Stimulated activated CD4-positive, alpha-beta T cell treated with anti-CD3 and anti-CD28 coated beads, Interleukin-4, amount 100 ng/mL, for 4 hours (primary cell): ENCODE data around the gene KIT.
A peak's percentile ranks its signal among the peaks of the same experiment; 100 is the strongest.
"Not testable (repeated sequence)": the region's sequence is repeated elsewhere in the genome, so short reads cannot be mapped to it uniquely, and the experiment has no call there.

Experiments
- DNase-seq, 2 experiments: peaks; one replicate each; pipeline ENCODE4 v3.0.0-alpha.2; 2020

KIT gene

DNA sequence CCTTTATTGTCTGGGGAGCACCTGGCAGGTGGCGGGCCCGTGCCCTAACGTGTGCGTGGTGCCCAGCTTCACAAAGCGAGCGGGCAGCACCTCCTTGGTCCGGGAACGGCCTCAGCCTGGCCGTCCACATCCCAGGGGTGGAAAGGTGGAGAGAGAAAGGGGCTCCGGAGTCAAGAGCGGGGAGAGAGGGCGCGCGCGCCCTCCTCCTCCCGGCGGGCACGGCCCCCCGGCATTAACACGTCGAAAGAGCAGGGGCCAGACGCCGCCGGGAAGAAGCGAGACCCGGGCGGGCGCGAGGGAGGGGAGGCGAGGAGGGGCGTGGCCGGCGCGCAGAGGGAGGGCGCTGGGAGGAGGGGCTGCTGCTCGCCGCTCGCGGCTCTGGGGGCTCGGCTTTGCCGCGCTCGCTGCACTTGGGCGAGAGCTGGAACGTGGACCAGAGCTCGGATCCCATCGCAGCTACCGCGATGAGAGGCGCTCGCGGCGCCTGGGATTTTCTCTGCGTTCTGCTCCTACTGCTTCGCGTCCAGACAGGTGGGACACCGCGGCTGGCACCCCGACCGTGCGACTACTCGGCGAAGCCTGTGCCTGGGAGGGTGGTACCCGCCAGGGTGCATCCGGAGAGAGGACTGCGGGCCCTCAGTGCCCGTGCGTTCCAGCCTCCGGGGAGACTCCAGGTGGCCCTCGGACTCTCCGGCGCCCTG is at the start of gene KIT:
TSS of gene KIT (plus strand) at position 407 of the 701 bp plus-strand sequence. CDS start at position 465, 58 bp downstream.
- peak; percentile 4 to 6 for DNase-seq

DNA sequence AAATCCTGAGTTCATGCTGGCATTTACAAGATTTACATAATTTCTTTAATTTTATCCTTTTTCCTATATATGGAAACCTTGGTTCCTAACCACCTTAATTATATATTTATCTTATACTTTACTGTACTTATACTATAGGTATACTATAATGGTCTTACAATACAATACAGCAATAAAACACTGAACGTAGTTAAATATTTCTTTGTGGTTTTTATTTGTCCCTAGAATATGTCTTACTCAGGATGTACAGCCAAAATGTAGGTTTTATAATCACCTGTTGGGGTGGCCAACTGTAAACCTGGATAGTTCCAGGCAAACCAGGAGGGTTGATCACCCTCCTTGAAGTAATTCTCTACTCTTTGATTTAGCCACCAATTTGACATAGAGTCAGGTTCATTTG is 48.4 kb upstream of the KIT start:
- no peak for DNase-seq

- DNase-seq = no peak
Observed at GRCh38 chr4:54614149-54614548, 43.6 kb upstream of the KIT start.

DNA sequence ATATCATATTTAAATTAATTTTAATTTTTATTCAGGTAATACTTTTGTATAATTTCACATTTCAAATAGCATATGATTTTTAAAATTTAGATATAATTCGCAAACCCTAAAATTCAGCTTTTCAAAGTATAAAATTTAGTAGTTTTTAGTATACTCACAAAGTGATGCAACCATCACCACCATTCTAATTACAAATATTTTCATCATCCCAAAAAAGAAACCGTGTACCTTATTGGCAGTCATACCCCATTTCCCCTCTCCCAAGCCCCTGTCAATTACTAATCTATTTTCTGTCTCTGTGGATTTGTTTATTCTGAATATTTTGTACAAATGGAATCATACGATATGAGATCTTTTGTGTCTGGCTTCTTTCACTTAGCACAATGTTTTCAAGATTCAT is 37.0 kb upstream of the KIT start:
- DNase-seq = no peak

DNA sequence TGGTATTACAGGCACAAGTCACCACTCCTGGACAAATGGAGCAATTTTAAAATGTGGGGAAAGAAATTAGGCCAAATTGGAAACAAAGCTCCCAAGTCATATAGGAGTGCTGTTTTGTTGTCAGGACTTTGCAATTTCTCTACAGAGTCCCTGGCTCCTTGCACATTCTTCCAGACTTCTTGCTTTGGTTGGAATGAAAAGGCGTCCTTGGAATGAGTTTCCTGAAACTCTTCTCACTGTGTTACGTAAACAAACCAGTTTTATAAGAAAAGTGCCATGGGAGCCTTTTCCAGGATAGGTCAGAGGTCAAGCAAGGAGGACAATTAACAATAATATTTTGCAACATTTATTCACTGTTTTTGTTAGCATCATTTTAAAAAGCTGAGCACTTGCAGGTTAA is 32.4 kb upstream of the KIT start:
- no peak for DNase-seq

DNA sequence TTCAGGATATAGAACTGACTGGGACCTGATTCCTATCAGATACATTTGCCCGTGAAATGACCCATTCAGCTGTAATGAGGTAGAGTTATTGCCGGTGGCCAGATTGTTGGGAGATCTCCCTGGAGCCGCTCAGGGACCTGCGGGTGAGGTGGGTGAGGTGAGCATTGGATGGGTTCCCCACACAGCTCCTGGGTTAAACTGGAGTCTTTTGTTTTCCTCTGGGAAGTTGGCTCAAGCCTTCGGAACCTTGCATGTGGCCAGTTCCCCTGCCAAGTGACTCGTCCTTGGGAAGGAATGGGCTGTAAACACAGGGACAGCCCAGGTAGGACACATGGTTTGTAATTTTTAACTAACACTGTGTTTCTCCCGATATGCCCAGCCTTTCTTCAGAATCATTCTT is 31.6 kb upstream of the KIT start:
- no peak for DNase-seq

DNA sequence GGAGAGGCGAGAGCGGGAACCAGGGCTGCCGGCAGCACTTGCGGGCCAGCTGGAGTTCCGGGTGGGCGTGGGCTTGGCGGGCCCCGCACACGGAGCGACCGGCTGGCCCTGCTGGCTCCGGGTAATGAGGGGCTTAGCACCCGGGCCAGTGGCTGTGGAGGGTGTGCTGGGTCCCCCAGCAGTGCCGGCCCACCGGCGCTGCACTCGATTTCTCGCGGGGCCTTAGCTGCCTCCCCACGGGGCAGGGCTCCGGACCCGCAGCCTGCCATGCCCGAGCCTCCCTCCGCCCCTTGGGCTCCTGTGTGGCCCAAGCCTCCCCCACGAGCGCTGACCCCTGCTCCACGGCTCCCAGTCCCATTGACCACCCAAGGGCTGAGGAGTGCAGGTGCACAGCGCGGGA is 25.2 kb upstream of the KIT start:
- DNase-seq = no peak

- DNase-seq = not testable (repeated sequence)
Observed at GRCh38 chr4:54633102-54633740, 24.5 kb upstream of the KIT start.

DNA sequence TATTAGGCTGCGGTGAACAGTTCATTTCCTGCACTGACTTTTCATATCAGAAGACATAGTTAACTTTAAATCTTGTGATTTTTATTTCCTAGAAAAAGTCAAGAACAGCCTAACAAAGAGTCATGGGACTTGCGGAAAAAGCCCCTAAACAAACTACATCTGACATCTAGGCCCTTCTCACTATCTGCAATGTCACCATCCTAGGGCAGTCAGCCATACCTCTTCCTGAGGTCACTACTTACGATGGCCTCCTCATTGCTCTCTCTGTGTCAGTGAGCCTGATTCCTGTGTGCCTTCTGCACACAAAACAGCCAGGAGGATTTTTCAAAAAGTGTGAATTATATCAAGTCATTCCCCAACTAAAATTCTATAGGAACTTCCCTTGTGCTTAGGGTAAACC is 22.4 kb upstream of the KIT start:
- DNase-seq = no peak

- no peak for DNase-seq
Observed at GRCh38 chr4:54637325-54637724, 20.4 kb upstream of the KIT start.

DNA sequence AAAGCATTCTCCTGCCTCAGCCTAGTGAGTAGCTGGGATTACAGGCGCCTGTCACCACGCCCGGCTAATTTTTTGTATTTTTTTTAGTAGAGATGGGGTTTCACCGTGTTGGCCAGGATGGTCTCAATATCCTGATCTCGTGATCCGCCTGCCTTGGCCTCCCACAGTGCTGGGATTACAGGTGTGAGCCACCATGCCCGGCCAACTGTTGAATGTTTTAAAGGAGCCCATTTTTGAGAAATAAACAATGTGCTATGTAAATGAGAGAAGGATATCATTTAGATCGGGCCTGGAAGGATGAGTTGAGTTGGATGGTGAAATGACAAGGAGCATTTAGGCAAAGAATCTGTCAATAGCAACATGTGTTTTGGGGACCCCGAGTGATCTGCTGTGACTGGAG is 16.7 kb upstream of the KIT start:
- DNase-seq = not testable (repeated sequence)

GRCh38 chr4:54643172-54643571 is 14.6 kb upstream of the KIT start:
- DNase-seq = no peak

DNA sequence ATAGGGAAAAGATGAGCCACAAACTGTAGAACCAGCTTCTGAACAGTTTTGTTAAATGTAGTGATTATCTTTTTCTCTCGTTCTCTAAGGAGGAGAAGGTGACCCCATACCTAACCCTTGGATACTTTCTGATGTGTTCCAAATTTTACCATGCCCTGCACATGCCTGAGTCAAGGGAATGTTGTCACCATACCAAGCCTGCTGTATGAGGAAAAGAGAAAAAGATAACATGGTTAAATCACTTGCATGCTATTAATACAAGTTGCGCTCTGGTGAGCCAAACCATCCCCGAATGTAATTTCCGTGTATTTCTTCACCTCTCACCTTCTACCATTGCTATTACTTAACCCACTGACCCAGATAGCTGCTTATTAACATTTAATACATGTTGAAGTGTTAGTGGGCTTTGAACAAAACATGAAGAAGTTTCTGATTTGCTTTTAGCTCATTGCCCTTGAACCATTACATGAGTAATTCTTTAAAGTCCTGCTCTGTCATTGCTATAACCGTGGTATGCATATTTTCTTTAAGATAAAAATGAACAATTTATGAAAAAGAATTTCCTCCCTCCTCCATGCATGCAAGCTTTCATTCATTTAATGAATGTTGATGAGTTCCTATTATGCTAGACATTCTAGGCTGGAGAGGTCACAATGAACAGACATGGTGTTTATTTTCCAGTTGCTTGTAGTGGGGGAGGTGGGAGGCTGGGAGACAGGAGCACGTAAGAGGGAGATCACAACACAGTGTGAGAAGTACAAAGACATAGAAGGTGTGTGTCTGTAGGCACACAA is 13.6 kb upstream of the KIT start:
- DNase-seq = no peak

DNA sequence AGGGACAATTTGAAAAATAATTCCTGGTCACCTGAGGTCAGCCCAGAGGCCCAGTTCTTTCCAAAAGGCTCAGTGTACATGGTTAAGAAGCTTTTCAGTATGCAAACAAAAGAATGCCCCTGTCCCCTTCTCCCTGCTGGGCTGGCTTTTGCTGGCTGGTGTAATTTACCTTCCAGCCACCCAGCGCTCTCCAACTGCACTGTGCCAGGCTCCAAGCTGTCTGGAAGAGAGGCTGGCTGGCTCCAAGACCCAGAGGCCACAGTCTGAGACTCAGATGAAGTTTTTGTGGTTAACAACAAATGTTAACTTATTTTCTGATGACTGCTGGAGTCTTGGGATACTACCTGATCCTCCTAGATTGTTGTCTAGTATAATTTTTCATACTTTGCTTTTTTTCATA is 11.9 kb upstream of the KIT start:
- DNase-seq = no peak

- no peak for DNase-seq
Observed at GRCh38 chr4:54647070-54647469, 10.7 kb upstream of the KIT start.

DNA sequence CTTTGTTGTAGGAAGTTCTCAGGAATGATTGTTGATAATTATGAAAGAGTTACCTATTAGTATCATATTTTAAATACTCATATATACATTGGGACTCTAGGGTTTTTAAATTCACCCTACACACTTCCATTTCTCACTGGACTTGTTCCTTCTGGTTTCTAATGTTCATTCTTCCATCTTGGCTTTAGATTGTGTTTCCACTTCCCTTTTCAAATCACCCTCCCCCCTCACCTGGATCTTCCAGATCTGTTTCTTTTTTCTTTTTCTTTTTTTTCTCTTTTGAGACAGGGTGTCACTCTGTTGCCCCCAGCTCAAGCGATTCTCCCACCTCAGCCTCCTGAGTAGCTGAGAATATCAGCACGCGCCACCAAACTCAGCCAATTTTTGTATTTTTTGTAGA is 6.7 kb upstream of the KIT start:
- DNase-seq = no peak

DNA sequence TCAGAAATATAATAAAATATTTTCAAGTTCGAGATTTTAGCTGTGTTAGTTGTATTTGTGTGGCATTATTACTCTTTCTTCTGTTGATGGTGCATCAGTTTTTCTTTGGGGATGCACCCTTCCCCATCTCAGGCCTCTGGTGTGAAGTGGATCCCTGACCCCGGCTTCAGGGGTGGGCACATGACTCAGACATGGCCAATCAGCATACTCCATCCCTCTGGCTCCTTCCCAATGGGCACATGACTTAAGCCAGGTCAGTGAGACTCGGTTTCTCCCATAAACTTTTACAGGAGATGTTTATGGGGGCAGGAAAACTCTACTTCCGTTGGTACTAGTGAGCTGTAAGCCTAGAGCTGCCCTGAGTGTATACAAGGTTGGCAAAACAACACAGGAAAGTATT is 3.0 kb upstream of the KIT start:
- DNase-seq = no peak

GRCh38 chr4:54657185-54657550 is 589 bp upstream of the KIT start:
- no peak for DNase-seq

DNA sequence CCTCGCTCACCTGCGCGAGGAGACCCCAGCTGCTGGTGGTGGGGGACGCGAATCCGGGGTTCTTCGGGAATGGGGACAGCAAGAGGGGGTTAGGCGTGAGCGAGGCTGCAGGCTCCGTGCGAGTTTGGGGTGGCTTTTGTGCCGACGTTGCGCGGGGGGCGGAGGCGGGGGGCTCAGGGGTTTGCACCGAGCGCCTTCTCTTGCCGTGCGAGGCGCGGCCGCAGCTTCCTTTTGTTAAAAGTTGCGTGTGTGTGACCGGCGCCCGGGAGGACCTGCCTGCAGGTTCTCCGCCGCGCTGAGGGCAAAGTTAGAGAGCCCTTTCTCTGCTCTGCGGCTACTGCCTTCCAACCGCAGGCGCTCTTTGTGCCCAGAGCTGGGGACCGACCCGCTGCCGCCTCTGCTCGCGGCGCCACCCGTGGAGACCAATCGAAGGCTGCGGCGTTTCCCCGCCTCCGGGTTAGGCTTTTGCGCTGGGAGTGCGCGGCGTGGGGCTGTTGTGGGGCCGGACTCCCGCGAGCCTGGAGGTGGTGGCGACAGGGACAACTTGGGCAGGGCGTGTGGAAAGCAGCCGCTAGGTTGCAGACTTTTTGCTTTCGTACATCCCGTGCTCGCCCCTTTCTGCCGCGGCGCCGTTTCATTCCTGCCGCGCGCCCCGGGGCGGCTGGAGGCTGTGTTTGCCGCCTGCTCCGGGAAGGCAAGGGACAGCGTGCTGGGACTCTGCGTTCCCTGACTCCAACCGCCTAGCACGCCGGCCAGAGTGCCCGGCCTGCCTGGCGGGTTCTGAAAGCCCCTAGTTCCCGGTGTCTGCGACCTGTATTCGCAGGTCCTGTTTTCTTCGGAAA is 716 bp downstream of the KIT start:
- peak in 1 of 2 experiments; percentile 10 for DNase-seq

DNA sequence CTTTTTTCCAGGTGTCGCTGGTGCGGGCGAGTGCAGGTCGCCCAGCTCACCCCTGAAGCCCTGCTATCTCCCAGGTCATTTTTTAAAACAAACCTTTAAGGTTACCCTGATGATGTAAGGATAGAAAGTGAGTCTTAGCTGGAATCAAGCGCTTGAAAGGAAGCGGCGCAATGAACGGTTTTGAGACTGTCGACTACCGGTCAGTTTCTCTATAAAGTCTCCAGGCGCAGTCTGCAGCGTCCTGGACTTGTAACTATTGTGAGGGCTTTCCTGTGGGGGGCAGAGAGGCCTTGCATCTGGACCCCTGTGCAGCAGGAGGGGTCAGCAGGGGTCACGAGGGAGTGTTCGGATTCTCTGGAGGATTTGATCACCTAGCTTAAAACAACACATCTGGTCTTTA is 1.6 kb downstream of the KIT start:
- DNase-seq = no peak

DNA sequence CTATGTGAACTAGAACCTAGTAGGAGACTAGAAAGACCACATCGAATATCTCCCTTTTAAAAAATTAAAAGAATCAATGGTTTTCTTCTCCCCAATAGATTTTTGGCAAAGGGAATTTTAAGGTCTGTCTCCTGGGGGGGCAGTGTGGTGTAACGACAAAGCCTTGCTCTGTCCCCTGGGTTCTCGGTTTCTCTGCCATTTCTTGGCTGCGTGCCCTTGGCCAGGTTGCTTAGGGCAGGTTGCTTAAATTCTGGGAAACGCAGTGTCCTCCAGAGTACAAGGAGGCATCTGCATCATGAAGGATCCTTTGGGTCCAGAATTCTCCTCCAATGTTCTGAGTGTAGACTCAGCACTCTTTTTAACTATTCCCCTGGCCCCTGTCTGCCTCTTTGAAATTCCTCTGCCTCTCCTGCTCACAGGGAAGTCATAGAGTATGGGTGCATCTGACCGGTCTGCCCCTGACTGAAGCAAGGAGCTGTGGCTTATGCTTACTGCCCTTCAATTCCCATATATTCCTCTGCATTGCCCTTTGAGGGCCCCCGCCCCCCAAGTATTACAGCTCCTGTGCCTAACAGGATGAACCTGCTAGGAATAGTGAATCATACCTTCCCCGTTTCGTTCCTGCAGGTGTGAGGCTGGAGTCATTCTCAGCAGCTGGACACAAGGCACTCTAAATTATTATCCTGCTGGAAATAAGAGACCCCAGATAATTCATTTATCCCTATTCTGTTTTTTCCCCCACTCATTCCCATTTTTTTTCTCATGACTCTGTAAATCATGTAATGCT is 2.2 kb downstream of the KIT start:
- DNase-seq = no peak

DNA sequence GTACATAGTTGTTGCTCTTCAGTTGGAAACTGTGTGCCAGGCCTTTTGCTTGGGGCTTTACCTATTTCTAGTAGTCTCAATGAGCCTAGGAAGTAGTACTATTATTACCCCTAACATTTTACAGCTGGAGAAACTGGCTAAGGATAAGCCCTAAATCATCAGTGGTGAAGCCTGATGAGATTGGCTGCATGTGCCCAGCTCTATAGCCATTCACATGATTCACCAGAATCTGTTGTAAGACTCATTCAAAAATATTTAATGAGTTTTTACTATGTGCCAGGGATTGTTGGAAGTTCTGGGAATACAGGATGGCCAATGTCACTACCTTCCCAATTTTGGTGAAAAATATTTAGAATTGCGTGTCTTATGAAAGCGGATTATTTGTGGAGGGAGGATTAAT is 2.8 kb downstream of the KIT start:
- DNase-seq = no peak
